ENCODE results near the gene ISOC2.
A peak's percentile ranks its signal among the peaks of the same experiment; 100 is the strongest.
"Not testable (repeated sequence)": the region's sequence is repeated elsewhere in the genome, so short reads cannot be mapped to it uniquely, and the experiment has no call there.

Gene ISOC2

GRCh38 chr19:55419624-55420236, 41.7 kb downstream of the ISOC2 start:
- H3K4me3 ChIP-seq (ENCODE audit: low read depth, low read length): no peak overlapping the region
- no peak for DNase-seq (ENCODE audit: low read depth, low spot score)
- in situ Hi-C loops (cut with HindIII; ENCODE audit: low sequenced_read_pairs): no loop called here
- no peak for TF ChIP-seq CTCF (IDR thresholded peaks at IDR 0.05; ENCODE audit: low read depth, low read length)

DNA sequence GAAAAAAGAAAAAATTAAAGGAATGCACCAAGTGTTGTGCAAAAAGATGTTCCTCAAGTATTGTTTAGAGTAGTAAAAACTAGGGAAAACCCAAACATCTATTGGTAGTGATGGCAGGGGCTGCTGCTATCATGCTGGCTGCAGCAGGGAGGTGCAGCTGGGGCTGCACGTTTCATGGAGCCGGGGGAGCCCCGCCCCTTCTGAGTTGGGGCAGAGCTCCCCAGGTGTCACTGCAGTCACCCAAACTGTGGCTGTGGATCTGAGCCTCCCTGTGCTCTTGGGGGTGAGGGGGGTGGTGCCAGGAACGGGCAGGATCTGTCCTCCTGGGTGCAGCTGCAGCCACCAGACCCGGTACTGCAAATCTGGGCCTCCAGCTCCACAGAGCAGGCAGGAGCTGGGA, 42.3 kb downstream of the ISOC2 start:
- no peak for TF ChIP-seq CTCF (IDR thresholded peaks at IDR 0.05; ENCODE audit: low read depth, low read length)
- in situ Hi-C loops (cut with HindIII; ENCODE audit: low sequenced_read_pairs): no loop called here
- H3K4me3 ChIP-seq (ENCODE audit: low read depth, low read length): no peak overlapping the region
- no peak for DNase-seq (ENCODE audit: low read depth, low spot score)

- peak; percentile 77 for TF ChIP-seq CTCF (IDR thresholded peaks at IDR 0.05; ENCODE audit: low read depth, low read length)
- peak; percentile 82 for DNase-seq (ENCODE audit: low read depth, low spot score)
- no peak overlapping the region for H3K4me3 ChIP-seq (ENCODE audit: low read depth, low read length)
- in situ Hi-C loops (cut with HindIII; ENCODE audit: low sequenced_read_pairs): no loop called here
These were observed 43.3 kb downstream of the ISOC2 start for GRCh38 chr19:55418185-55418584.

- no peak for TF ChIP-seq CTCF (IDR thresholded peaks at IDR 0.05; ENCODE audit: low read depth, low read length)
- H3K4me3 ChIP-seq (ENCODE audit: low read depth, low read length): no peak overlapping the region
- no peak for DNase-seq (ENCODE audit: low read depth, low spot score)
- in situ Hi-C loops (cut with HindIII; ENCODE audit: low sequenced_read_pairs): no loop called here
These were observed 51.3 kb downstream of the ISOC2 start for GRCh38 chr19:55410168-55410567.

DNA sequence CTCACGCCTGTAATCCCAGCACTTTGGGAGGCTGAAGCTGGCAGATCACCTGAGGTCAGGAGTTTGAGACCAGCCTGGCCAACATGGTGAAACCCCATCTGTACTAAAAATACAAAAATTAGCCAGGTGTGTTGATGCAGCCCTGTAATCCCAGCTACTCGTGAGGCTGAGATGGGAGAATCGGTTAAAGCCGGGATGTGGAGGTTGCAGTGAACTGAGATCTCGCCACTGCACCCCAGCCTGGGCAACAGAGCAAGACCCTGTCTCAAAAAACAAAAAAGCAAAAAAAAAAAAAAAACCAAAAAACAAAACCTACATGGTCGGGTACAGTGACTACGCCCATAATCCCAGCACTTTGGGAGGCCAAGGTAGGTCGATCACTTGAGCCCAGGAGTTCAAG, 52.3 kb downstream of the ISOC2 start:
- in situ Hi-C loops (cut with HindIII; ENCODE audit: low sequenced_read_pairs); DNase-seq (ENCODE audit: low read depth, low spot score); H3K4me3 ChIP-seq (ENCODE audit: low read depth, low read length): not testable (repeated sequence)

DNA sequence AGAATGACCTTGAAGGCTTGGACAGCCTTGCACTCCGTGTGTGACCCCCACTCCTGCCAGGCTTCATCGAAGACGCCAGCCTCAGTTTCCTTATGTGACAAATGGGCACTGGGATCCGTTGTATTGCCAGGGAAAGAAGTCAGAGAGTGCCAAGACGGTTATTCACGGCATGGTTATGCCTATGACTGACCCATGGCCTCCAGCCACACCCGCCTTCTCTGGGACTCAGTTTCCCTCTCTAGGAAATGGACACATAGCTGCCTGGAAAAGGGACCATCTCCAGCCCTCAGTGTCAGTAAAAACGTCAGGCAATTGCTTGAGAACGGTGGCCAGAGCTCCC, 52.9 kb downstream of the ISOC2 start:
- H3K4me3 ChIP-seq (ENCODE audit: low read depth, low read length): peak overlapping the region; percentile 36
- TF ChIP-seq CTCF (IDR thresholded peaks at IDR 0.05; ENCODE audit: low read depth, low read length): no peak
- no peak for DNase-seq (ENCODE audit: low read depth, low spot score)
- in situ Hi-C loops (cut with HindIII; ENCODE audit: low sequenced_read_pairs): no loop called here

DNA sequence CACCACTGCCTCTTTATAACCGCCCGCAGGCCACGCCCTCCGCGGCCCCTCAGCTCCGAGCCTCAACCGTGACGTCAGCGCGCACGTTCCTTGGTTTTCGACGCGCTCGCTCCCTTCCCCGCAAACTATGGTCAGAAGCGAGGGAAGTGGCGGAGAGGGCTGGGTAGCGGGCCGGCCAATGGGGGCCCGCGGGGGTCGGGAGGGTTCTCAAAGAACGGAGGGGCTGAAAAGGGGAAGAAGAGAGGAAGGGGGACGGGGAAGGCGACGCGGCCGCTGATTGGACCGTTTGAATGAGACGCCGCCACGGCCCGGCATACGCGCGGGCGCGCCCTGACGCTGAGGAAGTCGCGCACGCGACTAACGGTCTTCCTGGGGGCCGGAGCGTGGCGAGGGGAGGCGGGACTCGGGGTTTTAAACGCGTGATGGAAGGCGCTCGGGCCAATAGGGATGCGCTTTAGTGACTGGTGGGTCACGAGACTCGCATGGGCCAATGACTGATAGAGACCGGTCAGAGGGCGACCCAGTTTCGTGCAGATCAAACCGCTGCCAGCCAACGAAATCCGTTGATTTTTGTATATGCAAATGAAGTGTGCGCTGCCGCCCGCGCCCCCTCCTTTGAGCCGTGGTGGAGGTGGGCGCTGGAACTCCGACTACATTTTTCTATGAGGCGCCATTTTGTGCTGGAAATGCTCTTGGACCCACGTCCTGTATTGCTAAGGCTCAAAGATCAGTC, 53.5 kb downstream of the ISOC2 start:
- peak; percentile 100 for DNase-seq (ENCODE audit: low read depth, low spot score)
- TF ChIP-seq CTCF (IDR thresholded peaks at IDR 0.05; ENCODE audit: low read depth, low read length): no peak
- peak overlapping the region; percentile 51 for H3K4me3 ChIP-seq (ENCODE audit: low read depth, low read length)
- in situ Hi-C loops (cut with HindIII; ENCODE audit: low sequenced_read_pairs): no loop called here

- H3K4me3 ChIP-seq (ENCODE audit: low read depth, low read length): peak within 1 kb of the TSS; percentile 80
- DNase-seq (ENCODE audit: low read depth, low spot score); in situ Hi-C loops (cut with HindIII; ENCODE audit: low sequenced_read_pairs): not testable (repeated sequence)
These were observed 54.0 kb downstream of the ISOC2 start, which contains the start of gene UBE2S for GRCh38 chr19:55407550-55407799. UBE2S (minus strand) TSS chr19:55407788; CDS start chr19:55407589, 199 bp downstream.
